HG03095 (cell line): ENCODE data around the gene OGDH.
"Not testable (repeated sequence)": the region's sequence is repeated elsewhere in the genome, so short reads cannot be mapped to it uniquely, and the experiment has no call there.

Experiments
- ATAC-seq: cut with Tn5 transposase; IDR thresholded peaks from one replicate; pipeline ENCODE4 v1.9.1; 2021; ENCODE audit warnings: moderate library complexity; ENCODE audit not compliant: unreplicated experiment

The OGDH gene

GRCh38 chr7:44666566-44666965 is 60.1 kb downstream of the OGDH start:
- no peak for ATAC-seq

DNA sequence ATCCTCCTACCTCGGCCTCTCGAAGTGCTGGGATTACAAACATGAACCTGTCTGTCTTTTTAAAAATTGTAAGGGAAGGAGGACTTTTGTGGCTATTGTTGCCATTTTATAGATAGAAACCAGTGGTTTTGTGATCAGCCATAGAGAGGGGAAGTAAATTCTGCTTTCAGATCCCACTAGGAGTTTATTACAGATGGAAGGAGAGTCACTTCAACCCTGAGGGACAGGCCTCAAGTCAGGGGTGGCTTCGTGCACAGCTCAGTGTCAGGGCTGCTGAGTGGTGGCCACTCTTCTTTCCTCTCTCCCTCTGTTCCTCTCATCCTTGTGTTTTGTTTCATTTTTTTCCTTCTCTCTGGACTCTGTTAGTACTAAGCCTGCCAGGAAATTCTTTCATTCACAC is 60.8 kb downstream of the OGDH start:
- no peak for ATAC-seq

DNA sequence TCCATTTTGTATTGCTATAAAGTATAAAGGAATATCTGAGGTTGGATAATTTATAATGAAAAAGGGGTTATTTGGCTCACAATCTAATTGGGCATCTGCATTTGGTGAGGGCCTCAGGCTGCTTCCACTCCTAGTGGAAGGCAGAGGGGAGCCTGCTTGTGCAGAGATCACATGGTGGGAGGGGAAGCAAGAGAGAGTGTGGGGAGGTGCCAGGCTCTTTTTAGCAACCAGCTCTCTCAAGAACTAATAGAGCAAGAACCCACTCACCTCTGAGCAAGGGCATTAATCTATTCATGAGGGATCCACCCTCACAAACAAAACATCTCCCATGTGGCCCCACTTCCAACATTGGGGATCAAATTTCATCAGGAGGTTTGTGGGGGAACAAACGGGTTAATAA is 64.6 kb downstream of the OGDH start:
- no peak for ATAC-seq

DNA sequence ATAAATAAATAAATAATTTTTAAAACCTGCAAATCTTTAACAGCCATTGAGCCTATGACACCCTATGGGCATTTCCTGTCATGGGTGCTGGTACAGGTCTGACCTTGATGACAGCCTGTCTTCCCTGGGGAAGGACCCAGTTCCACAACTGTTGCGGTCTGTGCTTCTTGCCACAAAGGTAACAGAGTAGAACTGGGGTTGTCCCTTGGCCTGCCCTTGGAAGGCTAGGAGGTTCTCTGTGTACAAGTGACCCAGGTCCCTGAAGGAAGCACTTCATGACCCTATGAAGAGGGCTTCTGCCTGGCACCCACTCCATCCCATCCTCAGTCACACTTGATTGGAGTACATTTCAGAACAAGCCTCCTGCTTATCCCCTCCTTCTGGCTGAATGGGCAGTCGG is 66.9 kb downstream of the OGDH start:
- no peak for ATAC-seq

DNA sequence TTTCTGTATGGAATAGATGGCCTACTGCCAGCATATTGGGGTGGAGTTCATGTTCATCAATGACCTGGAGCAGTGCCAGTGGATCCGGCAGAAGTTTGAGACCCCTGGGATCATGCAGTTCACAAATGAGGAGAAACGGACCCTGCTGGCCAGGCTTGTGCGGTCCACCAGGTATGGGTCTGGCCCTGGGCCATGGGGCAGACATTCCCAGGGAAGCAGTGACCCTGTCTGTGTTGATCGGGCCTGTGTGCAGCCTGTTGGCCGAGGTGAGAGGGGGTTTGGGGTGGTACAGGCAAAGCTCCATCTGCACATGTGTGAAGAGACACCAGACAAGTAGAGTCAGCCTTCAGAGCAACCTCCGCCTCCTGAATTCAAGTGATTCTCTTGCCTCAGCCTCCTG is 67.3 kb downstream of the OGDH start:
- no peak for ATAC-seq

GRCh38 chr7:44674381-44674780 is 68.0 kb downstream of the OGDH start:
- no peak for ATAC-seq

DNA sequence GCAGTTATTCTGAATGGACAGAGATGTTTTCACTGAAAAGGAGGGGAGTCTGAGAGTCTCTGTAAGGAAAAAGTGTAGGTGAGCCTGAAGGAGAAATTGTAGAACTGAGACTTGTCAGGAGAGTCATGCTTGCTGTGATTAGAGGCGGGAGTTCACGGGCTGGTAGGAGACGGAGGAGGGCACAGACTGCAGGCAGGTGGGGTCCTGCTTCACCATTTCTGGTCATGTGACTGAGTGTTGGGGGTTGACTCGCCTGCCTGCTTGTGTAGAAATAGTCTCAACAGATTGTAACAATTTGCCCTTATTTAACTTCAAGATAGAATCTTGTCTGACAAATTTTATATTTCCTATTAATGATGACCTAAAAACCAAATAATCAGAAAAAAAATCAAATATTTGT is 70.3 kb downstream of the OGDH start:
- ATAC-seq, result no peak

- ATAC-seq, result no peak
Observed at GRCh38 chr7:44678101-44678470, 71.7 kb downstream of the OGDH start.

GRCh38 chr7:44678471-44679179 is 72.2 kb downstream of the OGDH start:
- no peak for ATAC-seq

DNA sequence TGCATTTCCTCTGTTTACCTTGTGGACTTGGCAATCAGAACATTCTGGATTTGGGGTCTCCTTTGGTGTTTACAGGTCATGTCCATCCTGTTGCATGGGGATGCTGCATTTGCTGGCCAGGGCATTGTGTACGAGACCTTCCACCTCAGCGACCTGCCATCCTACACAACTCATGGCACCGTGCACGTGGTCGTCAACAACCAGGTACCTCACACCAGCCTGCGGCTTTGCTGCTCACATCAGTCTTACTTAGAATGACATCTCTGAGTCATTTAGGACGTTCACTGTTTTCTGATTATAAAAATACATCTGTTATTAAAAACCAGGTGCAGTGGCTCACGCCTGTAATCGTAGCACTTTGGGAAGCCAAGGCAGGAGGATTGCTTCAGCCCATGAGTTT is 75.2 kb downstream of the OGDH start:
- no peak for ATAC-seq

DNA sequence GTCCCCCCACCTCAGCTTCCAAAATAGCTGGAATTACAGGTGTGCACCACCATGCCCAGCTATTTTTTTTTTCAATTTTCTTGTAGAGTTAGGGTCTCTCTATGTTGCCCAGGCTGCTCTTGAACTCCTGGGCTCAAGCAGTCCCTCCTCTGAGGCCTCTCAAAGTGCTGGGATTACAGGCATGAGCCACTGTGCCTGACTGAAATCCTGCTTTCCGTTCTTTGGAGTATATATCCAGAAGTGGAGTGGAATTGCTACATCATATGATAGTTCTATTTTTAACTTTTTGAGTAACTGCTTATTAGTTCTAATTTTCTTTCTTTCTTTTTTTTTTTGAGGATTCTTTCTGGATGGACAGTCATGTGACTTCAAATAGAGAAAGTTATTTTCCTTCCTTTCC is 79.3 kb downstream of the OGDH start:
- no peak for ATAC-seq

DNA sequence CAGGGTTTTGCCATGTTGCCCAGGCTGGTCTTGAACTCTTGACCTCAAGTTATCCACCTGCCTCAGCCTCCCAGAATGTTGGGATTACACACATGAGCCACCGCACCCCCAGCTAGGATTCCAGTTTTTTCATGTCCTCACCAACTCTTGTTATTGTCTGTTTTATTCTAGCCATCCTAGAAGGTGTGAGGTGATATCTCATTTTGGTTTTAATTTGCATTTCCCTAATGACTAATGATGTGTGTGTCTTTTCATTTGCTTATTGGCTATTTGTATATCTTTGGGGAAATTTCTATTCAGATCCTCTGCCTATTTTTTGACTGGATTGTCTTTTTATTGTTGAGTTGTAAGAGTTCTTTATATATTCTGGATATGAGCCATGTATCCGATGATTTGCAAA is 83.0 kb downstream of the OGDH start:
- ATAC-seq, result no peak

GRCh38 chr7:44693641-44694313 is 87.3 kb downstream of the OGDH start:
- no peak for ATAC-seq

- no peak for ATAC-seq
Observed at GRCh38 chr7:44694326-44694725, 87.9 kb downstream of the OGDH start.

GRCh38 chr7:44694766-44695165 is 88.3 kb downstream of the OGDH start:
- ATAC-seq, result no peak

- ATAC-seq, result no peak
Observed at GRCh38 chr7:44695756-44696155, 89.3 kb downstream of the OGDH start.

- ATAC-seq, result no peak
Observed at GRCh38 chr7:44696728-44697127, 90.3 kb downstream of the OGDH start.

GRCh38 chr7:44697136-44698045 is 91.0 kb downstream of the OGDH start:
- ATAC-seq, result no peak

- ATAC-seq, result no peak
Observed at GRCh38 chr7:44698046-44698580, 91.7 kb downstream of the OGDH start.

- not testable (repeated sequence) for ATAC-seq
Observed at GRCh38 chr7:44699598-44699997, 93.2 kb downstream of the OGDH start.

DNA sequence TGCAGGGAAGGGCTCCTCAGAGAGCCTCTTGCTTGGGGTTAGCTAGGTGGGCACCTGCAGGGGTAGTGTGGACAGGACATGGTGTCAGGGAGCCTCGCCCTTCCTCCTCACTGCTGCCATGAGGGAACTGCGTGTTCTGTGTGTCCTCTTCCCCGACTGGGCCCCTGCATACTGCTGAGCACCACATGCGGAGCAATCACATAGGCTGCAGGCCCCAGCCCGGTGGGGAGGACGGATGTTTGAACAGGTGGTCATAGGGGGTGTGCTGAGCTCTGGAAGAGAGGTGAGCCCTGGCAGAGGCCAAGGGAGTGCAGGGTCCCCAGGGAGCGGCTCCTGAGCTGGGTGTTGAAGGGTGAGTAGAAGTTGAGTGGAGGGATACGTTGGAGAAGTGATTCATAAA is 93.9 kb downstream of the OGDH start:
- ATAC-seq, result no peak

GRCh38 chr7:44703391-44703790 is 97.0 kb downstream of the OGDH start:
- not testable (repeated sequence) for ATAC-seq
